ENCODE data around the gene TBC1D10A. TPM values are rescaled to one million over a fixed set of nuclear protein-coding genes. Genes with fewer than 3 reads are reported as not detected.

The TBC1D10A gene
- total RNA-seq, 1 donor from 2014 or later = 15.3 TPM

GRCh38 chr22:30283342-30283741 lies 43.4 kb downstream of the TBC1D10A start:
- Mint-ChIP-seq H3K4me1 (ENCODE audit: unreplicated experiment) (peaks cover 6% of the 10 kb centered on the region), H3K4me3 (no peak overlapping the region), H3K27ac (no peak overlapping the region), H3K9me3 (no peaks in the 10 kb centered on the region), H3K36me3 (no peaks in the 10 kb centered on the region), H3K27me3 (no peaks in the 10 kb centered on the region)
- no peak for DNase-seq (ENCODE audit: extremely low spot score, unreplicated experiment)
- no peak for TF ChIP-seq CTCF (conservative IDR thresholded peaks at IDR 0.05)

- Mint-ChIP-seq H3K36me3 (no peaks in the 10 kb centered on the region), H3K4me1 (ENCODE audit: unreplicated experiment) (peaks cover 8% of the 10 kb centered on the region), H3K27me3 (no peaks in the 10 kb centered on the region), H3K4me3 (no peak overlapping the region), H3K9me3 (no peaks in the 10 kb centered on the region), H3K27ac (no peak overlapping the region)
- DNase-seq (ENCODE audit: extremely low spot score, unreplicated experiment) = no peak
- TF ChIP-seq CTCF (conservative IDR thresholded peaks at IDR 0.05) = no peak
Measured at GRCh38 chr22:30282616-30283046, 44.1 kb downstream of the TBC1D10A start.

GRCh38 chr22:30280505-30280904 lies 46.2 kb downstream of the TBC1D10A start:
- no peaks in the 10 kb centered on the region for H3K36me3 Mint-ChIP-seq
- DNase-seq (ENCODE audit: extremely low spot score, unreplicated experiment) = no peak
- H3K27me3 Mint-ChIP-seq = no peaks in the 10 kb centered on the region
- H3K9me3 Mint-ChIP-seq = no peaks in the 10 kb centered on the region
- H3K4me1 Mint-ChIP-seq (ENCODE audit: unreplicated experiment) = peaks cover 8% of the 10 kb centered on the region
- no peak for TF ChIP-seq CTCF (conservative IDR thresholded peaks at IDR 0.05)
- no peak overlapping the region for H3K4me3 Mint-ChIP-seq
- H3K27ac Mint-ChIP-seq = no peak overlapping the region

GRCh38 chr22:30279932-30280331 lies 46.8 kb downstream of the TBC1D10A start:
- no peak for TF ChIP-seq CTCF (conservative IDR thresholded peaks at IDR 0.05)
- DNase-seq (ENCODE audit: extremely low spot score, unreplicated experiment) = no peak
- Mint-ChIP-seq H3K9me3 (no peaks in the 10 kb centered on the region), H3K4me3 (no peak overlapping the region), H3K36me3 (no peaks in the 10 kb centered on the region), H3K27me3 (no peaks in the 10 kb centered on the region), H3K4me1 (ENCODE audit: unreplicated experiment) (peaks cover 8% of the 10 kb centered on the region), H3K27ac (no peak overlapping the region)

- no peak for TF ChIP-seq CTCF (conservative IDR thresholded peaks at IDR 0.05)
- H3K27ac Mint-ChIP-seq = no peak overlapping the region
- H3K9me3 Mint-ChIP-seq = no peaks in the 10 kb centered on the region
- H3K4me3 Mint-ChIP-seq = no peak overlapping the region
- H3K27me3 Mint-ChIP-seq = no peaks in the 10 kb centered on the region
- peaks cover 8% of the 10 kb centered on the region for H3K4me1 Mint-ChIP-seq (ENCODE audit: unreplicated experiment)
- DNase-seq (ENCODE audit: extremely low spot score, unreplicated experiment) = no peak
- H3K36me3 Mint-ChIP-seq = no peaks in the 10 kb centered on the region
Measured at GRCh38 chr22:30279046-30279788, 47.5 kb downstream of the TBC1D10A start.

Data from type B pancreatic cell (in vitro differentiated cells).